Karpas-422 (cell line): Measurements from ENCODE around the gene ATP6V0E1. TPM values are rescaled to one million over a fixed set of nuclear protein-coding genes. Genes with fewer than 3 reads are reported as not detected.
"Not testable (repeated sequence)": the region's sequence is repeated elsewhere in the genome, so short reads cannot be mapped to it uniquely, and the experiment has no call there.

Experiments used
- DNase-seq: peaks from one replicate; pipeline ENCODE4 v3.0.0-alpha.2; 2015
- H2AFZ ChIP-seq: fragments of 200-600 bp; sonication (generic); 2 replicates; pipeline ENCODE4 v1.6.1; 2014; ENCODE audit warnings: antibody characterized with exemption, low read length, mixed read lengths
- H3K27ac ChIP-seq: fragments of 200-600 bp; sonication (generic); 2 replicates; pipeline ENCODE4 v1.5.1; 2014; ENCODE audit warnings: mild to moderate bottlenecking, low read length, moderate library complexity
- H3K27me3 ChIP-seq: fragments of 200-600 bp; sonication (generic); 2 replicates; pipeline ENCODE4 v1.6.1; 2014; ENCODE audit warnings: low read length, mixed read lengths
- H3K36me3 ChIP-seq: fragments of 200-600 bp; sonication (generic); 2 replicates; pipeline ENCODE4 v1.6.1; 2014; ENCODE audit warnings: low read length, mixed read lengths; ENCODE audit not compliant: insufficient read depth
- H3K4me1 ChIP-seq: fragments of 200-600 bp; sonication (generic); 2 replicates; pipeline ENCODE4 v1.6.1; 2014; ENCODE audit warnings: mild to moderate bottlenecking, low read length, mixed read lengths
- H3K4me2 ChIP-seq: fragments of 200-600 bp; sonication (generic); 2 replicates; pipeline ENCODE4 v1.6.1; 2014; ENCODE audit warnings: low read length, low read depth, mild to moderate bottlenecking; ENCODE audit not compliant: poor library complexity, severe bottlenecking
- H3K4me3 ChIP-seq: fragments of 200-600 bp; sonication (generic); 2 replicates; pipeline ENCODE4 v1.5.1; 2014; ENCODE audit warnings: mild to moderate bottlenecking, antibody characterized with exemption, low read length, mixed read lengths
- H3K79me2 ChIP-seq: fragments of 200-600 bp; sonication (generic); 2 replicates; pipeline ENCODE4 v1.6.1; 2014; ENCODE audit warnings: mild to moderate bottlenecking, low read length, mixed read lengths
- H3K9ac ChIP-seq: fragments of 200-600 bp; sonication (generic); 2 replicates; pipeline ENCODE4 v1.6.0; 2014; ENCODE audit warnings: low read length
- H3K9me2 ChIP-seq: fragments of 200-600 bp; sonication (generic), shearing (Covaris generic); replicated peaks from 2 replicates; pipeline ENCODE4 v1.6.0; 2014; ENCODE audit warnings: mild to moderate bottlenecking, low read length, moderate library complexity; ENCODE audit not compliant: insufficient read depth
- H3K9me3 ChIP-seq: fragments of 300-700, 200-600 bp; sonication (generic); 2 replicates; pipeline ENCODE4 v1.6.1; 2014; ENCODE audit warnings: low read length, mixed read lengths
- H4K20me1 ChIP-seq: fragments of 200-600 bp; sonication (generic); 2 replicates; pipeline ENCODE4 v1.6.1; 2014; ENCODE audit warnings: mild to moderate bottlenecking, antibody characterized with exemption, low read length, low read depth; ENCODE audit not compliant: insufficient read depth
- total RNA-seq: library from RNA; depleted of rRNA; stranded (reverse); fragments of >200 nt; shearing (Covaris generic); gene quantifications from 2 replicates; pipeline ENCODE4 v1.2.3, GENCODE V29; 2014; ENCODE audit warnings: low replicate concordance

ATP6V0E1 gene
- total RNA-seq, 1 experiment from 2014 or later = 134 TPM

GRCh38 chr5:173039188-173039587, 55.6 kb downstream of the ATP6V0E1 start:
- no peak overlapping the region for H3K4me2 ChIP-seq
- peaks cover 15% of the 10 kb centered on the region for H3K4me1 ChIP-seq
- no peak overlapping the region for H3K4me3 ChIP-seq
- H2AFZ ChIP-seq = no peak overlapping the region
- no peak overlapping the region for H3K27ac ChIP-seq
- H3K9me2 ChIP-seq = no peaks in the 10 kb centered on the region
- H3K36me3 ChIP-seq = 0 out of 2 replicates have a peak, but pooled peaks cover 4% of the 10 kb centered on the region
- no peaks in the 10 kb centered on the region for H3K27me3 ChIP-seq
- H4K20me1 ChIP-seq = no peaks in the 10 kb centered on the region
- H3K79me2 ChIP-seq = no peaks in the 10 kb centered on the region
- H3K9me3 ChIP-seq = no peaks in the 10 kb centered on the region
- no peak for DNase-seq
- no peak overlapping the region for H3K9ac ChIP-seq

GRCh38 chr5:173039964-173040363, 56.4 kb downstream of the ATP6V0E1 start:
- no peak for DNase-seq
- Histone ChIP-seq H3K27me3 (no peaks in the 10 kb centered on the region), H3K27ac (no peak overlapping the region), H4K20me1 (no peaks in the 10 kb centered on the region), H3K9ac (no peak overlapping the region), H2AFZ (no peak overlapping the region), H3K4me3 (no peak overlapping the region), H3K9me3 (no peaks in the 10 kb centered on the region), H3K4me2 (no peak overlapping the region), H3K4me1 (peaks cover 8% of the 10 kb centered on the region), H3K9me2 (no peaks in the 10 kb centered on the region), H3K79me2 (no peaks in the 10 kb centered on the region), H3K36me3 (0 out of 2 replicates have a peak, but pooled peaks cover 4% of the 10 kb centered on the region)

- H3K27ac ChIP-seq = no peak overlapping the region
- H3K27me3 ChIP-seq = no peaks in the 10 kb centered on the region
- no peaks in the 10 kb centered on the region for H3K79me2 ChIP-seq
- no peak overlapping the region for H3K9ac ChIP-seq
- H4K20me1 ChIP-seq = no peaks in the 10 kb centered on the region
- H3K4me3 ChIP-seq = no peak overlapping the region
- H3K36me3 ChIP-seq = no peaks in the 10 kb centered on the region
- no peaks in the 10 kb centered on the region for H3K9me2 ChIP-seq
- H2AFZ ChIP-seq = no peak overlapping the region
- no peaks in the 10 kb centered on the region for H3K4me1 ChIP-seq
- H3K9me3 ChIP-seq = no peaks in the 10 kb centered on the region
- H3K4me2 ChIP-seq = no peak overlapping the region
- no peak for DNase-seq
Observed at GRCh38 chr5:173041881-173042762, 58.6 kb downstream of the ATP6V0E1 start.

- H3K36me3 ChIP-seq = no peaks in the 10 kb centered on the region
- no peaks in the 10 kb centered on the region for H3K9me3 ChIP-seq
- no peak overlapping the region for H3K9ac ChIP-seq
- DNase-seq = no peak
- no peak overlapping the region for H3K4me2 ChIP-seq
- H3K9me2 ChIP-seq = no peaks in the 10 kb centered on the region
- H3K79me2 ChIP-seq = no peaks in the 10 kb centered on the region
- no peak overlapping the region for H2AFZ ChIP-seq
- H4K20me1 ChIP-seq = no peaks in the 10 kb centered on the region
- H3K27ac ChIP-seq = no peak overlapping the region
- H3K4me1 ChIP-seq = no peaks in the 10 kb centered on the region
- H3K4me3 ChIP-seq = no peak overlapping the region
- H3K27me3 ChIP-seq = no peaks in the 10 kb centered on the region
Observed at GRCh38 chr5:173042763-173043107, 59.2 kb downstream of the ATP6V0E1 start.

GRCh38 chr5:173045474-173045873, 61.9 kb downstream of the ATP6V0E1 start:
- Histone ChIP-seq H4K20me1 (no peaks in the 10 kb centered on the region), H3K27ac (no peak overlapping the region), H3K4me2 (no peak overlapping the region), H3K9ac (no peak overlapping the region), H3K9me3 (no peaks in the 10 kb centered on the region), H3K9me2 (no peaks in the 10 kb centered on the region), H3K27me3 (no peaks in the 10 kb centered on the region), H3K4me3 (no peak overlapping the region), H3K79me2 (no peaks in the 10 kb centered on the region), H3K36me3 (no peaks in the 10 kb centered on the region), H2AFZ (no peak overlapping the region), H3K4me1 (no peaks in the 10 kb centered on the region)
- DNase-seq = no peak

GRCh38 chr5:173047096-173047837, 63.7 kb downstream of the ATP6V0E1 start:
- H3K79me2 ChIP-seq, H3K9me3 ChIP-seq, H3K4me2 ChIP-seq, H3K36me3 ChIP-seq, H3K9me2 ChIP-seq, H3K27me3 ChIP-seq, H3K4me1 ChIP-seq, H3K4me3 ChIP-seq, H3K27ac ChIP-seq, H4K20me1 ChIP-seq, H3K9ac ChIP-seq, H2AFZ ChIP-seq: not testable (repeated sequence)
- DNase-seq = peak; percentile 23

GRCh38 chr5:173047838-173048105, 64.2 kb downstream of the ATP6V0E1 start:
- no peak overlapping the region for H3K4me2 ChIP-seq
- H3K27ac ChIP-seq = no peak overlapping the region
- H3K9me3 ChIP-seq = no peaks in the 10 kb centered on the region
- H3K27me3 ChIP-seq = no peaks in the 10 kb centered on the region
- H3K36me3 ChIP-seq = no peaks in the 10 kb centered on the region
- H4K20me1 ChIP-seq = no peaks in the 10 kb centered on the region
- no peak overlapping the region for H3K4me3 ChIP-seq
- no peaks in the 10 kb centered on the region for H3K9me2 ChIP-seq
- peak; percentile 26 for DNase-seq
- H2AFZ ChIP-seq = no peak overlapping the region
- H3K9ac ChIP-seq = no peak overlapping the region
- no peaks in the 10 kb centered on the region for H3K79me2 ChIP-seq
- H3K4me1 ChIP-seq = no peaks in the 10 kb centered on the region

- Histone ChIP-seq H3K36me3 (no peaks in the 10 kb centered on the region), H3K4me2 (no peak overlapping the region), H2AFZ (no peak overlapping the region), H3K27me3 (no peaks in the 10 kb centered on the region), H3K4me3 (no peak overlapping the region), H3K27ac (no peak overlapping the region), H3K79me2 (no peaks in the 10 kb centered on the region), H3K9me2 (no peaks in the 10 kb centered on the region), H3K9ac (no peak overlapping the region), H4K20me1 (no peaks in the 10 kb centered on the region), H3K4me1 (peaks cover 9% of the 10 kb centered on the region), H3K9me3 (no peaks in the 10 kb centered on the region)
- DNase-seq = no peak
Observed at GRCh38 chr5:173050791-173051190, 67.2 kb downstream of the ATP6V0E1 start.
